SU-DHL-6 (cell line): ENCODE results near the gene FOLR1.
"Not testable (repeated sequence)": the region's sequence is repeated elsewhere in the genome, so short reads cannot be mapped to it uniquely, and the experiment has no call there.

Experiments used
- H2AFZ ChIP-seq: fragments of 200-600 bp; sonication (generic); 2 replicates; pipeline ENCODE4 v1.6.1; 2014; ENCODE audit warnings: low read depth, mild to moderate bottlenecking, moderate library complexity, mixed read lengths, antibody characterized with exemption, low read length; ENCODE audit not compliant: severe bottlenecking
- H3F3A ChIP-seq: fragments of 200-600 bp; shearing (Covaris generic); 2 replicates; pipeline ENCODE4 v1.6.0; 2016; ENCODE audit warnings: antibody characterized with exemption, mild to moderate bottlenecking; ENCODE audit not compliant: insufficient read depth
- H3K27ac ChIP-seq: fragments of 200-600 bp; sonication (generic); 2 replicates; pipeline ENCODE4 v1.5.1; 2016; ENCODE audit warnings: low read depth, mild to moderate bottlenecking, low read length, moderate library complexity, mixed read lengths
- H3K27me3 ChIP-seq: fragments of 200-600 bp; sonication (generic), shearing (Covaris generic); 2 replicates; pipeline ENCODE4 v1.6.0; 2014; ENCODE audit warnings: mild to moderate bottlenecking, low read length
- H3K36me3 ChIP-seq: fragments of 200-600 bp; sonication (generic); 2 replicates; pipeline ENCODE4 v1.6.1; 2014; ENCODE audit warnings: mild to moderate bottlenecking, low read length, mixed read lengths
- H3K4me2 ChIP-seq: fragments of 300-600, 200-600 bp; shearing (Covaris generic), sonication (generic); 2 replicates; pipeline ENCODE4 v1.6.0; 2014; ENCODE audit warnings: low read length, low read depth, mild to moderate bottlenecking; ENCODE audit not compliant: poor library complexity, severe bottlenecking
- H3K4me3 ChIP-seq: fragments of 200-600 bp; sonication (generic); 2 replicates; pipeline ENCODE4 v1.5.1; 2014; ENCODE audit warnings: antibody characterized with exemption, low read length, mild to moderate bottlenecking, mixed read lengths; ENCODE audit not compliant: insufficient read depth, poor library complexity, severe bottlenecking
- H3K79me2 ChIP-seq: fragments of 200-600 bp; sonication (generic); 2 replicates; pipeline ENCODE4 v1.6.1; 2014; ENCODE audit warnings: mild to moderate bottlenecking, low read length, moderate library complexity; ENCODE audit not compliant: insufficient read depth
- H3K9ac ChIP-seq: fragments of 200-600 bp; sonication (generic); 2 replicates; pipeline ENCODE4 v1.7.0; 2014; ENCODE audit warnings: mild to moderate bottlenecking, low read length
- H3K9me2 ChIP-seq: fragments of 200-600 bp; sonication (generic); replicated peaks from 2 replicates; pipeline ENCODE4 v1.6.1; 2014; ENCODE audit warnings: low read length; ENCODE audit not compliant: insufficient read depth
- H3K9me3 ChIP-seq: fragments of 200-600 bp; sonication (generic); 2 replicates; pipeline ENCODE4 v1.6.1; 2014; ENCODE audit warnings: low read length, mixed read lengths; ENCODE audit not compliant: insufficient read depth
- H4K20me1 ChIP-seq: fragments of 200-600 bp; sonication (generic); 2 replicates; pipeline ENCODE4 v1.6.1; 2014; ENCODE audit warnings: low read depth, mild to moderate bottlenecking, antibody characterized with exemption, low read length, moderate library complexity, mixed read lengths
- EZH2phosphoT487 ChIP-seq: fragments of 200-600 bp; sonication (generic), shearing (Covaris generic); conservative IDR thresholded peaks from 2 replicates; pipeline ENCODE4 v1.6.1; 2018; ENCODE audit warnings: mild to moderate bottlenecking, antibody characterized with exemption, low read length, moderate library complexity, mixed read lengths
- TF ChIP-seq, protein P1 (sequence below): fragments of 200-600 bp; sonication (generic); IDR thresholded peaks from one replicate; pipeline ENCODE4 v1.5.1; 2017; ENCODE audit warnings: antibody characterized with exemption, mild to moderate bottlenecking, low read length, moderate library complexity; ENCODE audit not compliant: insufficient read depth, poor library complexity, severe bottlenecking

The FOLR1 gene

DNA sequence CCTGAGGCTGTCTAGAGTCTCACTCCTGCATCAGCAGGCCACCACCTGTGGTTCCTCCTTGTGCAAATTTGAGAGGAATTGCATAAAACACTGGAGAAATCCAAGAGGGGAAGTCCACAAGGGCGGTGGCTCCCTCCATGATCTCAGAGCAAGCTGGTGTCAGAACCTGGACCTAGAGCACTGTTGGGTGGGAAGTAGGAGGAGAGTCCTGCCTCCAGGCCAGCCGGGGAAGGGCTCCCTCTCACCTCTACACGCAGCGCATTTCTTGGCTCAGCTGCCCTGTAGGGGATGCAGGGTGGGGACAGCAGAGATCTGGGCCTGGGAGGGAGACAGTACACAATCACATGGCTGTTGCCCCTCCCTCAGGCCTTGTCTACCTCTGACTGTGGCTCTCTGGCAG, 19.9 kb upstream of the FOLR1 start:
- not testable (repeated sequence) for H3K4me2 ChIP-seq, H2AFZ ChIP-seq, H3K9ac ChIP-seq, H3K36me3 ChIP-seq, H3K9me3 ChIP-seq, H3K79me2 ChIP-seq, H3F3A ChIP-seq, H3K27me3 ChIP-seq, H3K27ac ChIP-seq, H4K20me1 ChIP-seq, H3K9me2 ChIP-seq, H3K4me3 ChIP-seq

- Histone ChIP-seq H3K27me3 (no peaks in the 10 kb centered on the region), H3K9me3 (no peaks in the 10 kb centered on the region), H4K20me1 (no peaks in the 10 kb centered on the region), H3F3A (no peaks in the 10 kb centered on the region), H3K9me2 (no peaks in the 10 kb centered on the region), H3K4me2 (no peak overlapping the region), H3K36me3 (no peaks in the 10 kb centered on the region), H3K27ac (no peak overlapping the region), H3K79me2 (no peaks in the 10 kb centered on the region), H3K9ac (no peak overlapping the region), H3K4me3 (no peak overlapping the region), H2AFZ (no peak overlapping the region)
- no peak for TF ChIP-seq EZH2phosphoT487
- TF ChIP-seq, protein P1, sequence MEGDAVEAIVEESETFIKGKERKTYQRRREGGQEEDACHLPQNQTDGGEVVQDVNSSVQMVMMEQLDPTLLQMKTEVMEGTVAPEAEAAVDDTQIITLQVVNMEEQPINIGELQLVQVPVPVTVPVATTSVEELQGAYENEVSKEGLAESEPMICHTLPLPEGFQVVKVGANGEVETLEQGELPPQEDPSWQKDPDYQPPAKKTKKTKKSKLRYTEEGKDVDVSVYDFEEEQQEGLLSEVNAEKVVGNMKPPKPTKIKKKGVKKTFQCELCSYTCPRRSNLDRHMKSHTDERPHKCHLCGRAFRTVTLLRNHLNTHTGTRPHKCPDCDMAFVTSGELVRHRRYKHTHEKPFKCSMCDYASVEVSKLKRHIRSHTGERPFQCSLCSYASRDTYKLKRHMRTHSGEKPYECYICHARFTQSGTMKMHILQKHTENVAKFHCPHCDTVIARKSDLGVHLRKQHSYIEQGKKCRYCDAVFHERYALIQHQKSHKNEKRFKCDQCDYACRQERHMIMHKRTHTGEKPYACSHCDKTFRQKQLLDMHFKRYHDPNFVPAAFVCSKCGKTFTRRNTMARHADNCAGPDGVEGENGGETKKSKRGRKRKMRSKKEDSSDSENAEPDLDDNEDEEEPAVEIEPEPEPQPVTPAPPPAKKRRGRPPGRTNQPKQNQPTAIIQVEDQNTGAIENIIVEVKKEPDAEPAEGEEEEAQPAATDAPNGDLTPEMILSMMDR = no peak
These were observed 18.6 kb upstream of the FOLR1 start for GRCh38 chr11:72173291-72173690.

GRCh38 chr11:72174302-72175070, 17.5 kb upstream of the FOLR1 start:
- Histone ChIP-seq H4K20me1 (no peaks in the 10 kb centered on the region), H3F3A (no peaks in the 10 kb centered on the region), H3K4me2 (no peak overlapping the region), H2AFZ (no peak overlapping the region), H3K4me3 (no peak overlapping the region), H3K36me3 (no peaks in the 10 kb centered on the region), H3K9me2 (no peaks in the 10 kb centered on the region), H3K9me3 (no peaks in the 10 kb centered on the region), H3K27ac (no peak overlapping the region), H3K9ac (no peak overlapping the region), H3K27me3 (no peaks in the 10 kb centered on the region), H3K79me2 (no peaks in the 10 kb centered on the region)
- no peak for TF ChIP-seq EZH2phosphoT487
- TF ChIP-seq, protein P1 = no peak

GRCh38 chr11:72177656-72178055, 14.3 kb upstream of the FOLR1 start:
- Histone ChIP-seq H3K9ac (no peak overlapping the region), H3K4me3 (no peak overlapping the region), H4K20me1 (no peaks in the 10 kb centered on the region), H3K27me3 (no peaks in the 10 kb centered on the region), H2AFZ (no peak overlapping the region), H3K4me2 (no peak overlapping the region), H3F3A (no peaks in the 10 kb centered on the region), H3K79me2 (no peaks in the 10 kb centered on the region), H3K27ac (no peak overlapping the region), H3K9me2 (no peaks in the 10 kb centered on the region), H3K36me3 (no peaks in the 10 kb centered on the region), H3K9me3 (no peaks in the 10 kb centered on the region)
- TF ChIP-seq EZH2phosphoT487 = no peak
- TF ChIP-seq, protein P1 = no peak
